Hepatocyte (in vitro differentiated cells): ENCODE results near the gene GRK2.

Source experiments
- CTCF ChIP-seq: fragments of 200-600 bp; sonication (generic); IDR thresholded peaks from 2 replicates; pipeline ENCODE4 v1.5.1; 2016; ENCODE audit warnings: antibody characterized with exemption, mild to moderate bottlenecking; ENCODE audit not compliant: poor library complexity
- EZH2 ChIP-seq: fragments of 200-600 bp; sonication (generic); IDR thresholded peaks from 2 replicates; pipeline ENCODE4 v1.6.1; 2016; ENCODE audit warnings: antibody characterized with exemption, mild to moderate bottlenecking, borderline replicate concordance

- TF ChIP-seq EZH2 (no peak), CTCF (no peak)
Measured at GRCh38 chr11:67271205-67271540, 4.9 kb downstream of the GRK2 start.
